SK-N-MC (cell line): Measurements from ENCODE around the gene CCDC59.
"Not testable (repeated sequence)": the region's sequence is repeated elsewhere in the genome, so short reads cannot be mapped to it uniquely, and the experiment has no call there.

Experiments used
- DNase-seq: peaks from one replicate; pipeline ENCODE4 v3.0.0-alpha.2; 2011; ENCODE audit warnings: low read depth, low spot score
- H3K27ac ChIP-seq: fragments of 200-600 bp; sonication (generic); 2 replicates; pipeline ENCODE4 v1.5.1; 2016; ENCODE audit warnings: mixed run types
- H3K36me3 ChIP-seq: fragments of 200-600 bp; sonication (generic); 2 replicates; pipeline ENCODE4 v1.6.1; 2017; ENCODE audit warnings: antibody characterized with exemption, low read length, mixed read lengths; ENCODE audit not compliant: insufficient read depth
- H3K4me3 ChIP-seq: fragments of 200-600 bp; sonication (generic); 2 replicates; pipeline ENCODE4 v1.5.1; 2016
- H3K9ac ChIP-seq: fragments of 200-600 bp; sonication (generic); 2 replicates; pipeline ENCODE4 v1.8.0; 2017; ENCODE audit warnings: mixed run types, mixed read lengths; ENCODE audit not compliant: insufficient read length
- H3K9me3 ChIP-seq: fragments of 200-600 bp; sonication (generic); 2 replicates; pipeline ENCODE4 v1.6.1; 2017; ENCODE audit warnings: low read depth, mild to moderate bottlenecking, antibody characterized with exemption, low read length, moderate library complexity, mixed read lengths
- EZH2 ChIP-seq: fragments of 200-600 bp; sonication (generic); IDR thresholded peaks from one replicate; pipeline ENCODE4 v1.6.1; 2017; ENCODE audit warnings: antibody characterized with exemption
- FOXP2 ChIP-seq: optimal IDR thresholded peaks from 2 replicates; pipeline ENCODE3; 2011; ENCODE audit warnings: mild to moderate bottlenecking, moderate library complexity; ENCODE audit not compliant: insufficient read depth; ENCODE audit errors: extremely low read length, control extremely low read depth
- POLR2AphosphoS5 ChIP-seq: IDR thresholded peaks from 2 replicates; pipeline ENCODE4 v1.6.1; 2012; ENCODE audit warnings: mild to moderate bottlenecking, low read depth, low read length, borderline replicate concordance

The CCDC59 gene

GRCh38 chr12:82366197-82366596 lies 8.0 kb upstream of the CCDC59 start:
- H3K27ac ChIP-seq: peak overlapping the region; percentile 96
- H3K9ac ChIP-seq: peak overlapping the region; percentile 71
- no peaks in the 10 kb centered on the region for H3K9me3 ChIP-seq
- peak; percentile 70 for DNase-seq
- no peaks in the 10 kb centered on the region; the same call in 1 of the 2 replicates for H3K36me3 ChIP-seq
- peak overlapping the region; percentile 77 for H3K4me3 ChIP-seq
- no peak for TF ChIP-seq EZH2
- no peak for TF ChIP-seq POLR2AphosphoS5
- no peak for TF ChIP-seq FOXP2

GRCh38 chr12:82363990-82364389 lies 5.8 kb upstream of the CCDC59 start:
- Histone ChIP-seq H3K27ac (no peak overlapping the region), H3K4me3 (no peak overlapping the region), H3K9me3 (no peaks in the 10 kb centered on the region), H3K36me3 (no peaks in the 10 kb centered on the region; the same call in 1 of the 2 replicates), H3K9ac (no peak overlapping the region)
- no peak for DNase-seq
- TF ChIP-seq POLR2AphosphoS5 (no peak), FOXP2 (no peak), EZH2 (no peak)

- Histone ChIP-seq H3K36me3 (peaks cover 7% of the 10 kb centered on the region), H3K9ac (no peak overlapping the region), H3K9me3 (no peaks in the 10 kb centered on the region), H3K4me3 (no peak overlapping the region), H3K27ac (no peak overlapping the region)
- no peak for TF ChIP-seq FOXP2
- TF ChIP-seq EZH2: no peak
- no peak for TF ChIP-seq POLR2AphosphoS5
- no peak for DNase-seq
These were observed 3.3 kb upstream of the CCDC59 start for GRCh38 chr12:82361461-82361915.

GRCh38 chr12:82360834-82361233 lies 2.6 kb upstream of the CCDC59 start:
- H3K36me3 ChIP-seq: peaks cover 13% of the 10 kb centered on the region
- DNase-seq, H3K9ac ChIP-seq, H3K4me3 ChIP-seq, H3K27ac ChIP-seq, H3K9me3 ChIP-seq: not testable (repeated sequence)

- no peak overlapping the region for H3K27ac ChIP-seq
- no peaks in the 10 kb centered on the region for H3K9me3 ChIP-seq
- TF ChIP-seq POLR2AphosphoS5 (no peak), FOXP2 (no peak), EZH2 (no peak)
- peaks cover 31% of the 10 kb centered on the region for H3K36me3 ChIP-seq
- peak overlapping the region; percentile 96 for H3K4me3 ChIP-seq
- H3K9ac ChIP-seq: peak overlapping the region; percentile 76
- no peak for DNase-seq
These were observed 910 bp upstream of the CCDC59 start for GRCh38 chr12:82359115-82359478.

GRCh38 chr12:82357845-82358199 lies 365 bp downstream of the CCDC59 start:
- Histone ChIP-seq H3K9me3 (no peaks in the 10 kb centered on the region), H3K4me3 (peak overlapping the region; percentile 96), H3K27ac (peak overlapping the region; percentile 90), H3K36me3 (peaks cover 43% of the 10 kb centered on the region), H3K9ac (peak overlapping the region; percentile 97)
- TF ChIP-seq POLR2AphosphoS5 (no peak), FOXP2 (no peak), EZH2 (no peak)
- no peak for DNase-seq

- Histone ChIP-seq H3K9me3 (no peaks in the 10 kb centered on the region), H3K36me3 (peaks cover 48% of the 10 kb centered on the region), H3K9ac (peak overlapping the region; percentile 97), H3K4me3 (peak overlapping the region; percentile 96), H3K27ac (peak overlapping the region; percentile 90)
- no peak for DNase-seq
- TF ChIP-seq POLR2AphosphoS5 (no peak), EZH2 (no peak), FOXP2 (no peak)
These were observed 847 bp downstream of the CCDC59 start for GRCh38 chr12:82357340-82357739.

- H3K9ac ChIP-seq: no peak overlapping the region
These were observed 6.8 kb downstream of the CCDC59 start for GRCh38 chr12:82351390-82351789.

GRCh38 chr12:82350161-82350560 lies 8.0 kb downstream of the CCDC59 start:
- H3K36me3 ChIP-seq: peaks cover 41% of the 10 kb centered on the region
- TF ChIP-seq FOXP2 (no peak), EZH2 (no peak), POLR2AphosphoS5 (no peak)
- H3K9me3 ChIP-seq: no peaks in the 10 kb centered on the region
- no peak overlapping the region for H3K9ac ChIP-seq
- H3K27ac ChIP-seq: no peak overlapping the region
- H3K4me3 ChIP-seq: no peak overlapping the region
- DNase-seq: no peak

More at GRCh38 chr12:82351390-82351789, 6.8 kb downstream of the CCDC59 start:
- no peak for TF ChIP-seq FOXP2
- TF ChIP-seq POLR2AphosphoS5: no peak
- TF ChIP-seq EZH2: no peak
- H3K27ac ChIP-seq: no peak overlapping the region
- no peaks in the 10 kb centered on the region for H3K9me3 ChIP-seq
- H3K4me3 ChIP-seq: no peak overlapping the region
- no peak for DNase-seq
- peaks cover 53% of the 10 kb centered on the region for H3K36me3 ChIP-seq
